HG03342 (cell line): ENCODE data around the gene NCBP3.
"Not testable (repeated sequence)": the region's sequence is repeated elsewhere in the genome, so short reads cannot be mapped to it uniquely, and the experiment has no call there.

Source experiments
- ATAC-seq: cut with Tn5 transposase; IDR thresholded peaks from one replicate; pipeline ENCODE4 v1.9.1; 2021; ENCODE audit warnings: mild to moderate bottlenecking, moderate library complexity; ENCODE audit not compliant: unreplicated experiment

The NCBP3 gene

DNA sequence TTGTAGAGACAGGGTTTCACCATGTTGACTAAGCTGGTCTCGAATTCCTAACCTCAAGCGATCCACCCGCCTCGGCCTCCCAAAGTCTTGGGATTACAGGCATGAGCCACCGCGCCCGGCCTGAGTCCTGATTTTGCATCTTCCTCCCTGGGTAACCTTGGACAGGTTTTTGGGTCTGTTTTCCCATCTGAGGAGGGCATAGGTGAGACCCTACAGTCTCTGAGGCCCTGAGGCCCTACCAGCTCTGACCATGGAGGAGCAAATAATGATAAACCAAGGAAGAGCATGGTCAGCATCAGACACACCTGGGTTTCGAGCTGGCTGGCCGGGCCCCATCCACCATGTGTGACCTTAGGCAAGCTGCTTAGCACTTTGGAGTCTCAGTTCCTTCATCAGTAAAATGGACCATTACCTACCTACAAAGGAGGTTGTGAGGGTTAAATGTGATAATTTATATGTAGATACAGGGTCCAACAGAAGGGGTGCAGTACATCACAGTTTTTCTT lies 1.2 kb upstream of the NCBP3 start:
- no peak for ATAC-seq

DNA sequence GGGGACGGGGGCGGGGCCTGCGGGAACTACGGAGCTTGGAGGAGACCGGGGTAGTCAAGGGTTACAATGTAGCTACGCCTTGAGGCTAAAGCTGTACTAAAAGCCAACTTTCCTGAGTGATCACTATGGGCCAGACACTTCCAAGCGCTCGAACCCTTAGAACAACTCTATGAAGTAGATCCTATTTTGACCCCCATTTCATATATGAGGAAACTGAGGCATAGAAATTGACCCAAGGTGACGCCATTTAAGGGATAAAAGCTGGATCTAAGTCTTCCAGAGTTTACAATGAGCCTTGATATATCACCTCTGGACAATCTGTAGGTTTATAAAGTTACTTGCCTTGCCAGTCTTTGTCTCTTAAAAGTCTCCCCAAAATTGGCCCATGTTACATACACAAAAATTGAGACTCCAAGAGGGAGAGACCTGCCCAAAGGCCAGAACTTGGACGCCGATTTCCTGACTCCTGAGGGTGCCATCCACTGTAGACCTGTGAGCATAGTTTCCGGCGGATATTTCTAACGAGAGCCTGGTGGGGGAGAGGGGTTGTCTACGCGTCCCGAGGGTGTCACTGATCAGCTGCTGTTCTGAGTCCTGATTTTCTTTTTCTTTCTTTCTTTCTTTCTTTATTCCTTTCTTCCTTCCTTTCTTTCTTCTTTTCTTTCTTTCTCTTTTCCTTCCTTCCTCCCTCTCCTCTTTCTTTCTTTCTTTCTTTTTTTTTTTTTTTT lies 555 bp upstream of the NCBP3 start:
- ATAC-seq = no peak

DNA sequence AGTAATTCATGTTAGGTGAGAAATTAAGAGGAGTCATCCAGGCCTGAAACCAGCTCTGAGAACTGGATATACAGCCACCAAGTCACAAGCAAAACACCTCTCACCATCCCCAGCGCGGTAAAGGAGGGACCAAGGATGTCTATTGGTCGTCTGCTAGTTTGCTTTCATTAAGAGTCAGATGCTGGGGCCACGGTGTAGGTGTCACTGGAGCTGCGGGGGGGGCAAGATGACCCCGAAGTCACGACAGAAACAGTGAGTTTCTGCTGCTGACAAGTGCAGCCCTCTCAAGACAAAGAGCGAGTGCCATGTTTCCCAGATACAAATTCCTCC lies 790 bp downstream of the NCBP3 start:
- no peak for ATAC-seq

DNA sequence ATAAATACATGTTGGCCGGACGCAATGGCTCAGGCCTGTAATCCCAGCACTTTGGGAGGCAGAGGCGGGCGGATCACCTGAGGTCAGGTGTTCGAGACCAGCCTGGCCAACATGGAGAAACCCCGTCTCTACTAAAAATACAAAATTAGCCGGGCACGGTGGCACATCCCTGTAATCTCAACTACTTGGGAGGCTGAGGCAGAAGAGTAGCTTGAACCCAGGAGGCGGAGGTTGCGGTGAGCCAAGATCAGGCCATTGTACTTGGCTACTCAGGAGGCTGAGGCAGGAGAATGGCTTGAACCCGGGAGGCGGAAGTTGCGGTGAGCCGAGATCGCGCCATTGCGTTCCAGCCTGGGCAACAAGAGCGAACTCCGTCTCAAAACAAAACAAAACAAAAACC lies 1.5 kb downstream of the NCBP3 start:
- ATAC-seq = not testable (repeated sequence)

DNA sequence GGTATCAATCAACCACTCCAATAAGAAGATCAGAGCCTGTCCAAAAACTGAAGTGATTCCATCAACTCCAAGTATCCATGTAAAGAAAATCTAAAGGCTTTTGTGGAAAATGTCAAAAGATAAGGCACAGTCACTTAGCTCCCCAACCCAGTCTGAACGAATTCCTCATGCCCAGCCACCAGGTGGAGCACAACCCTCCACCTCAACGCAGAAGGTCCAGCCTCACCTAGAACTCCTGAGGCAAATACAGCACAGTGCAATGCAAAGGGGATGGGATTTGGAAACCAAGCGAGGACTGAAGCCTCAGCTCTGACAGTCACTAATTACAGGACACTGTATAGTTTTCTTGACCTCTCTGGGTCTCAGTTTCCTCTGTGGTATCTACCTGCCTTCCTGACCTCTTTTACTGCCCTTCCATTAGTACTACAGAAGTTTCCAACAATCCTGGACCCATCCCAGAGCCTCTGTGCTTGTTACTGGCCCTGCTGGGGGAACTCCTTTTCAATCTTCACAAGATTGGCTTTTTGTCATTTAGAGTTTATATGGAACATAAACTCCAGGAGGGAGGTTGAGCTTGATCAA lies 2.0 kb downstream of the NCBP3 start:
- no peak for ATAC-seq

DNA sequence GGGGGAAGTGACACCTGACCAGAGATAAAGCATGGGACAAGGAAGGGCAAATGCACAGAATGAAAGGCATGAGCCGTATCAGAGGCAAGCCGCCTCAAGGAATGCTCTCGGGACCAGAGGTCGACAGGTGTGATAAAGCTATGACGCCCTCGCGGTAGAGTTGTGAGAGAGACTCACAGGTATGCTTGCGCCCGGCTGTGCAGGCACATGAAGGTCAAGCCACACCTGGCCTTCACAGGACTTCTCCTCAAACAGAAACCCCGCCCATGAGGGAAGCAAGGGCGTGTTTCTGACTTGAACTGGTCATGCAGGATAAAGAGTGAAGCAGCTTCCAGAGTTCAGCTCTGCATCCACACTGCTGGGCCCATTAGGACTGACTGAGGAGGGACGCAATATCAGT lies 7.8 kb downstream of the NCBP3 start:
- no peak for ATAC-seq

DNA sequence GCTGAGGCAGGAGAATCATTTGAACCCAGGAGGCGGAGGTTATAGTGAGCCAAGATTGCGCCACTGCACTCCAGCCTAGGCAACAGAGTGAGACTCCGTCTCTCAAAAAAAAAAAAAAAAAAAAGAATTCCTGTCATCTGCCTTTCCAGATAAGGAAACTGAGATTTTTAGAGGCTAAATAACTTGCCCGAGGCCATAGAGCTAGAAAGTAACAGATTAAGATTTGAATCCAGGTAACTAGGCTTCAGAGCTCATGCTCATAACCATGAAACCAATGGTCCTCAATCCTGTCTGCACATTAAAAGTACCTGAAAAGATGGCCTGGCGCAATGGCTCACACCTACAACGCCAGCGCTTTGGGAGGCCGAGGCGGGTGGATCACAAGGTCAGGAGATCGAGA lies 9.5 kb downstream of the NCBP3 start:
- no peak for ATAC-seq

DNA sequence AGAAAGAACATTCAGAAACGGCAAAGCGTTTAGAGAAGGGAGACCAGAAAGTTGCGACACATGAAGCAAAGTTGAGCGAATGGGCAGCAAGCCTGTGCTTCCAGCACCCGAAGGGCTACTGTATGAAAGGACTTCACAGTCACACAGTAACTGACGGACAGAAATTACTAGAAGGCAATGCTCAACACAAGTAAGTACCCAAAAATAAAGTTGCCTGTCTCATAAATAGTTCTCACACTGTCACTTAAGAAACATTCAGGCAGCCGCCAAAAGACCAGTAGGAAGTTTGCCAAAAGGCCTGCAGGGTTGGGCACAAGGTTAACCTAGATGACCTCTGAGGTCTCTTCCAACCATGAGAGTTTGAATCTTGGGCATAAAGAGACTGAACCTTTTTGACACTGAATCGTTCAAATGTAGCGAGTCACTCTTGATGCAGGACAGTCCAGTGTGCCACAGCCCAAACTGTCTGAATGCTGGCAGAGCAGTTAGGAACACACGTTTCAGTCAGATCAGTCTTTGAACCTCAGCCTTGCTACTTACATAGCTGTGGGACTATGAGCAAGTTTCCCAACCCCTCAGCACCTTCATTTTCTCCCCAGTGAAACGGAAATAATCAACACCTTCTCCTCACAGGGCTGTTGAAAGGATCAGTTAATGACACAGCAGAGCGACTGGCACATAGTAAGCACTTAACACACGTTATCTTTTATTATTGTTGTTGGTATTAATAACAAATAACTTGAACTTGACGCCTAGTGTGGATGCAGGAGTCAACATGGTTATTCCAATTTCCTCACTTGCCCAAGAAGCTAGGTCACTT lies 10.4 kb downstream of the NCBP3 start:
- ATAC-seq = no peak

DNA sequence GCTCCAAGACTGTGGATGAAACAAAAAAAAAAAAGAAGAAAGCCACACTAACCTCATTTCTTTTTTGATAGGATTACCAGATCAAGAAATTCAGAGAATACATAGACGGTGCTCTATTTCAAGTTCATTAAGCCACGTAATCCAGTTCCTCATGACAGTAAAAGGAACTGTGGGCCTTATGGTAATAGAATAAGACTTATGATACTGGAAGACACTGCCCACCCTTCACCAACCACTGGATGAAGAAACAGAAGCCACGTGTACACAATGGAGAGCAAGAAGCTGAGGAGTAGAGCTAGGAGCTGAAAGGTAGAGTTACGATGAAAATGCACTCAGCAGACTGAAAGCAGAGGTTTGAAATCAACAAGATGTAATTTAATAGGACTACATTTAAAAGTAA lies 11.2 kb downstream of the NCBP3 start:
- ATAC-seq = no peak

DNA sequence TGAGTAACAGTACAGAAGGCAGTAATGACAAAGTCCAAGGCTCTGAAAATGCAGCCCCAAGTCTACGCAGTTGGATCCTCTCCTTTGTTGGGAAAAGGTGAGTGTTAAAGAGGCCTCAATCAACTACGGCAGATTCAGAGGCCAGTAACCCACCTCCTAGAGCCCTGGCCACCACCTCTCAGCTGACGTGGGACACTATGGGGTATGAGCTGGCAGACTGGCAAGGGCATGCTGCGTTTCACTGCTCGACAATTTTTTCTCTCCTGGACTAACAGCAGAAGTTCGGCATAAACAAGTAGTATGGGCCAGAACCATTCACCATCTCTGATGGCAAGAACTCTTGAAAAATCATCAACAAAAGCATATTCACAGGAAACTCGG lies 17.2 kb downstream of the NCBP3 start:
- no peak for ATAC-seq

DNA sequence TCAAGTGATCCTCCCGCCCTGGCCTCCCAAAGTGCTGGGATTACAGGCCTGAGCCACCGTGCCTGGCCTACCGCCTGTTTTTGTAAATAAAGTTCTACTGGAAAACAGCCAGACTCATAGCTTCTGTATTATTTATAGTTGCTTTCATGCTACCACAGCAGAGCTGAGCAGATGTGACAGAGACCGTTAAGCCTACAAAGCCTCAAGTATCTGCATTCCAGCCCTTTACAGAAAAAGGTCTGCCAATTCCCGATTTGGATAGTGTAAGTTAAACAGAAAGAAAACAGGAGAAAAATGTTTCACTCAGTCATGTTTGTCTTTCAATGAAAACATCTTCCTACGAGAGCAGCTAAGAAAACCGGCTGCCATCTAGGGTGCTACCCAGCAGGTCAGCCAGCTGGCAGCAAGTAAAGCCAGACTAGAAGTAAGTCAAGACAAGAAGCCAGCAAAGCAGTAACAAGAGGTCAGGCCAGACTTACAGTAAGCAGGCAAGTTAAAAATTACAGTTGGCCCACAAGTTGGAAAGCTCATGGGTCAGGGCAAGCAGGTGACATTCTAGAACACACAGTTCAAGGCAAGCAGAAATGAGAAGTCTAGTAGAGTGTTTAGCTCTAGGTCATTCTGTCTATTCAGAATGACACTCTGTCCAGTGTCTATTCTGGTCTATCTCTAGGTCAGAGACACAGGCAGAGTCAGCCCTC lies 17.7 kb downstream of the NCBP3 start:
- ATAC-seq = no peak

DNA sequence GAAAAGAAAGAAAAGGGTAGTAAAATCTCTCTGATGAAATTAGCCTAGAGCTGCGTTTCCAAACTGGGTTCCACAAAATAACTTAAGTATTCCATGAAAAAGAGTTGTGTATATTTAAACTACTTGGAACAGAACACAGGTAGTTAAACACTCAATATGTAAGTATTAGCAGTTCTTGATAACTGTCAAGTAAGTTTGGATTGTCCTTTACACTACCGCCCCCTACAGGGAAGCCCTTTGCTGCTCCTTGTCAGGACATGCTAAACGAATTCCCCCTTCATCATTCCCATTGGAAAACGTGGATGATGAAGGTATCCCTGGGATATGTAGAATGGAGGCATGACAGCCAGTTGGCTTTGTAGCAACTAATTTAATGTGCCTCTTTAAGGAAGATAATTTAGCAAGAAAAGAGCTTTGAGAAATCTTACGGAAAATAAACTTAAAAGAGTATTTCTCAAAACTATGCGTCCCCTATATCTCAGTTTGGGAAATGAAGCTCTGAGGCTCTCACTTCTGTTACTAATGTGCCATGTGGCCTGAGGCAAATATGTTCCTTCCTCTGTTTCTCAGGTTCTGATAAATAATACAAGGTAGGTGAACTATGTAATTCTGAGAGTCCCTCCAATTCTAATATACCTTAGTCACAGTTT lies 18.8 kb downstream of the NCBP3 start:
- no peak for ATAC-seq

DNA sequence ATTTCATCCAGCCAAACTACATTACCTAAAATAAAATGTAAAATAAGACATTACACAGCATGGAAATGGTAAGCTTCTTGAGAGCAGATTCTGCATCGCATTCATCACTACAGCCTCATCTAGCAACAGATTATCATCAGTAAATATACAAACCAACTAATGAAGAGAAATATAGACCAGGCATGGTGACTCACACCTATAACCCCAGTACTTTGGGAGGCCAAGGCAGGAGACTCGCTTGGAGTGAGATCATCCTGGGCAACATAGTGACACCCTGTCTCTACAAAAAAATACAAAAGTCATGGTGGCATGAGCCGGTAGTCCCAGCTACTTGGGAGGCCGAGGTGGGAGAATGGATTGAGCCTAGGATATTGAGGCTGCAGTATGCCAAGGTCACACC lies 19.9 kb downstream of the NCBP3 start:
- no peak for ATAC-seq

DNA sequence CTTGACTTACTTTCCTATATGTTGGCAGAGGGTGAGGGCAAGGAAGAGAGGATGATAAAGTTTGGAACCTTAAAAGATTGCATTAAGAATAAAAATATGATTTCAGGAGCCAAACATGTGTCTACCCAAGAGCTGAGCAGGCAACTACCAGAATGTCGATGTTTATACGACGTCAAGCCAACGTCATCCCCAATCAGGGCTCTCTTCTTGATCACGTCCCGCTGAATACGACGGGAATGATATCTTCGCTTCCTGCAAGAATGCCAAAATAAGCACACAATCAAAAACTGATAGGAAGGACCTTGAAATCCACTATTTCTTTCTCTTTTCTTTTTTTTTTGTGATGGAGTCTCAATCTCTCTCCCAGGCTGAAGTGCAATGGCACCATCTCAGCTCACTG lies 24.9 kb downstream of the NCBP3 start:
- no peak for ATAC-seq

DNA sequence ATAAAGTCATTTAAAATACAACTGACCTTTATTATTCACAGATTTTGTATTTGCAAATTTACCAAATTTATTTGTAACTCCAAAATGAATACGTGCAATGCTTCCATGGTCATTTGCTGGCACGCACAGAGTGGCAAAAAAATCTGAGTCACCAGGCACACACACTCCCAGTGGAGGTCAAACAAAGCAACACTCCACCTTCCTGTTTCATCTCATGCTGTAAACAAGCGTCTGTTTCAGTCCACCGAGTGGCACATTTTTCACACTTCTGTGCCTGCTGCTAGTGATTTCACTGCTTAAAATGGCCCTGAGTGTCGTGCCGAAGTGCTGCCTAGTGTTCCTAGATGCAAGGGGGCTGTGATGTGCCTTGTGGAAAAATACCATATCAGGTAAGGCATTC lies 27.3 kb downstream of the NCBP3 start:
- ATAC-seq = no peak

DNA sequence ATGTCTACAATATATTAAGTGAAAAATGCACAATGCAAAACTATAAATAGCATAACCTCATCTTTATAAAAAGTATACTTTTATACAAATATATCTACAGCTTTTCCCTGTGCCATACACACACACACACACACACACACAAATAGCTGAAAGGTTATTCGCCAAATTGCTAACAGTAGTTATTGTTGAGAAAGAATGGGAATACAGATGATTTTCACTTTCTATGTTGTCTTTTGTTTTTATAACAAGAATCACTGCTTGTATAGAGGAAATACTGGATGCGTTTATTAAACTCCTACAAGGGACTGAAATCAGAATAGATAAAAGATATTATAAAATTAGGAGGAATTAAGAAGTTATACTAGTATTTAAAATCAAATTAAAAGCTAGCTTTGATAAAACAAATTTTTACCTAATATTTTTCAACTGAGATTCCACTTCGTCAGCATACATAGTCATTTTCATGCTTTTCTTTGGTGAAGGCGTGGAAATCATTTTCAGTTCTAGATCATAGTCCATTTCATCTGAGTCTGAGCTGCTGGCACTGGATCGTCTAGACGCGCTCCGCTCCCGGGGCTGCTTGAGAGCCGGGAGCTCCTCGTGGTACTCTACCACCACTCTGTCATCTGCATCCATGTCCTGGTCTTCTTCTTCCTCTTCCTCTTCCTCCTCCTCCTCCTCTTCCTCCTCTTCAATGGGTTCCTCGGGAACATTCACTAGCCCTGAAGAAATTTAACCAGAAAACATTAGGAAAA lies 28.0 kb downstream of the NCBP3 start:
- no peak for ATAC-seq

DNA sequence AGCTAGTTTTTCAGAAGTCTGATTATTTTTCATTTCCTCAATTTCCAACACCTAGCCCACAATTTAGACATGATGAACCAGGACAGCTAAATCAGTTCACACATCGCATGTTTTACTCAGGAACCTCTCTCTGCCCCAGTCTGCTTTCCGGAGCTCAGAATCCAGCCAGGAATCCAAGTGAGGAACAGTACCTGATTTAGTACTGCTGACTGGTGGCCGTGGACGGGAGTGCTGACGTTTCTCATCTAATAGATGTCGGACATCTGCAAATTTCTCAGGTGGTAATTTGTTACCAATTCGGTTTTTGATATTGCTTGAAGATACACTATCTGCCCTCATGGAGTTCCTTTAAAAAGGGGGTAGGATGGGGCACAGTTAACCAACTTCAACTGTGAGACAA lies 30.1 kb downstream of the NCBP3 start:
- no peak for ATAC-seq

DNA sequence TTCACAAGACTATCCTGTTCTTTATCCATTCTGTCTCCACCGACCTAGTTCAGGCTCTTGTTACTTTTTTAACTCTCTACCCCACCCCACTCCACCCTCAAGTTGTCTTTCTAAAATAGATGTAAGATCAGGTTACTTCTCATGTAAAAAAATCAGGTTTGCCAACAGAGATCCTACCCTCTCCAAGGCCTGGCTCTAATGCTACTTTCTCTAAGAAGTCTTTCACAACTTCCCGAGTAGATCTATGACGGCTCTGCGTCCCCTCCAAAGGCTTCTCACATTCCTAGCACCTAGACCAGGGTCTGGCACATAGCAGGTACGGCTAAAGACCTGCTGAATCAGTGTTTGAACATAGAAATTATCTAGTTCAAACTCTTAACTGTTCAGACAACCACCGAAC lies 30.9 kb downstream of the NCBP3 start:
- ATAC-seq = no peak

DNA sequence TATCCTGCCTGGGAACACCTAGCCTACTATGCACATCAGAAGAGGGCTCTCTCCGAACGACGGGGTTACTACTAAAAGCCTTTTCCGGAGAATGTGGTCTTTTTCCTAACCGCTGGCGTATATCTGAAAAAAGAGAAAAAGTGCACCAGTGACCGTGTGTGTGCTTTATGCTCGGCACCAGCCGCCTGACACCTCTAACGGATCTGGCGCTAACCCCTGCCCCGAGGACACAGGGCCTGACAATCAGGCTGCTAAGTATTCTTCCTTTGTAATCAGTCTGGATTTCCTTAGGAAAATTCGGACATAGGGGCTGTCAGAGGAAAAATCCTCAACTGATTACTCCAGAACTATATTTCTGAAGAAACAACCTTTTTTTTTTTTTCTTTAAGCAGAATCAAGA lies 31.7 kb downstream of the NCBP3 start:
- ATAC-seq = no peak

DNA sequence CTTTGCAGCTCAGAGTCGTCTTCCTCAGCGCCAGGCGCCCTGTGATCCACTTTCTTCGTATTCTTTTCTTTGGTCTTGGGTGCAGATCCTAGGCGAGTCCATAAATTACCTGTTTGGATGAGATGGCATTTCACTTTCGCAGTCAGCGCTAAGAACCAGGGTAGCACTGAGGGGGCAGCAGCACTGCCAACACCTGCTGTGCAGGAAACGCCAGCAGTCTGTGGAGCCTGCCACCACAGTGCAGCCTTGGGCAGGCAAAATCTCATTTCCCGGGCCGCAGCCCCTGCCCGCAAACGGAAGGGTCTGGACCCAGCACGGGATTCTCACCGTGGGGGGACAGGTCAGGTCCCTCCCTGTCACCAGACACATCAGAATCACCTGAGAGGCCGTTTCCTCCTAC lies 32.9 kb downstream of the NCBP3 start:
- no peak for ATAC-seq
